ENCODE data around the gene FKBP5. TPM values are rescaled to one million over a fixed set of nuclear protein-coding genes. Genes with fewer than 3 reads are reported as not detected.

FKBP5 gene
- total RNA-seq, 1 experiment from 2014 or later, result 33.9 TPM

GRCh38 chr6:35737413-35738211 lies 48.9 kb upstream of the FKBP5 start:
- Histone ChIP-seq H2BK20ac (ENCODE audit: low read depth, low read length, poor library complexity, severe bottlenecking) (no peak overlapping the region), H2AFZ (ENCODE audit: low read length) (no peak overlapping the region)

More at GRCh38 chr6:35737413-35738211, 48.9 kb upstream of the FKBP5 start:
- no peak overlapping the region for H4K8ac ChIP-seq (replicated peaks; ENCODE audit: insufficient read length, low read depth, low read length)
- H4K20me1 ChIP-seq (ENCODE audit: control insufficient read depth, insufficient read depth, insufficient read length), result no peaks in the 10 kb centered on the region
- Mint-ChIP-seq H3K27ac (peak overlapping the region in 2 of 3 experiments; percentile 74 to 77; a peak in 4 of 7 replicates), H3K9me3 (no peaks in the 10 kb centered on the region), H3K36me3 (ENCODE audit: insufficient read depth in 1 of 3, low read depth in 3 of 3) (no peaks in the 10 kb centered on the region), H3K4me3 (no peak overlapping the region; a peak in 1 of 5 replicates), H3K27me3 (ENCODE audit: low read depth) (no peaks in the 10 kb centered on the region), H3K4me1 (peaks cover 62 to 67% of the 10 kb centered on the region in 2 experiments)
- H3K56ac ChIP-seq (ENCODE audit: insufficient read length, low read depth, low read length), result no peak overlapping the region
- H4K91ac ChIP-seq (ENCODE audit: insufficient read length, low read depth, low read length), result no peak overlapping the region
- H2BK12ac ChIP-seq (ENCODE audit: insufficient read length, low read depth, low read length), result no peak overlapping the region
- H3T11ph ChIP-seq (ENCODE audit: low read length), result no peak overlapping the region
- no peak overlapping the region for H3K23ac ChIP-seq (ENCODE audit: insufficient read length, low read depth, low read length)
- H3K79me2 ChIP-seq (ENCODE audit: insufficient read depth, low read length), result no peaks in the 10 kb centered on the region
- H3K23me2 ChIP-seq (ENCODE audit: insufficient read length, low read depth, low read length, poor library complexity, severe bottlenecking), result no peaks in the 10 kb centered on the region
- no peak overlapping the region for H4K5ac ChIP-seq (ENCODE audit: insufficient read length, low read depth, low read length)
- H2BK5ac ChIP-seq (ENCODE audit: insufficient read length, low read length), result no peak overlapping the region
- H3K79me1 ChIP-seq (ENCODE audit: insufficient read depth, low read depth, low read length, poor library complexity, severe bottlenecking), result no peaks in the 10 kb centered on the region
- no peak overlapping the region for H3K4ac ChIP-seq (ENCODE audit: low read depth, low read length)
- H3K18ac ChIP-seq (ENCODE audit: insufficient read length, low read depth, low read length), result peak overlapping the region; percentile 37
- WGBS (ENCODE audit: extremely low coverage, insufficient read length, low lambda C conversion rate), result no CpG with 5 or more reads among the region's 16 CpGs
- no peak overlapping the region for H2AK5ac ChIP-seq (ENCODE audit: insufficient read length, low read length)
- H2BK120ac ChIP-seq (ENCODE audit: low read depth, low read length, poor library complexity, severe bottlenecking), result no peak overlapping the region
- peaks cover 8% of the 10 kb centered on the region for H3K4me1 ChIP-seq (ENCODE audit: insufficient read depth, low read length)
- H3K4me2 ChIP-seq (ENCODE audit: insufficient read depth, insufficient read length, low read length), result no peak overlapping the region
- peak overlapping the region; percentile 9 for H3K14ac ChIP-seq (ENCODE audit: insufficient read depth, low read length)
- peak; percentile 58 for TF ChIP-seq CTCF (conservative IDR thresholded peaks at IDR 0.05)
- DNase-seq, result no peak
- H3K9me3 ChIP-seq (ENCODE audit: control insufficient read depth, low read depth, low read length), result no peaks in the 10 kb centered on the region
- H3K9ac ChIP-seq (ENCODE audit: extremely low read depth, insufficient read length, low read length), result no peak overlapping the region
- H2BK15ac ChIP-seq (ENCODE audit: low read depth, low read length), result no peak overlapping the region
- no peak overlapping the region for H3K27ac ChIP-seq (ENCODE audit: insufficient read length, low read depth, low read length)
- no peaks in the 10 kb centered on the region for H3K27me3 ChIP-seq (ENCODE audit: insufficient read depth, low read length)
